GM21717 (cell line): ENCODE measurements around the gene ZNF618.

Experiments
- ATAC-seq: cut with Tn5 transposase; IDR thresholded peaks from one replicate; pipeline ENCODE4 v1.9.1; 2021; ENCODE audit warnings: mild to moderate bottlenecking, moderate library complexity; ENCODE audit not compliant: unreplicated experiment

The ZNF618 gene

DNA sequence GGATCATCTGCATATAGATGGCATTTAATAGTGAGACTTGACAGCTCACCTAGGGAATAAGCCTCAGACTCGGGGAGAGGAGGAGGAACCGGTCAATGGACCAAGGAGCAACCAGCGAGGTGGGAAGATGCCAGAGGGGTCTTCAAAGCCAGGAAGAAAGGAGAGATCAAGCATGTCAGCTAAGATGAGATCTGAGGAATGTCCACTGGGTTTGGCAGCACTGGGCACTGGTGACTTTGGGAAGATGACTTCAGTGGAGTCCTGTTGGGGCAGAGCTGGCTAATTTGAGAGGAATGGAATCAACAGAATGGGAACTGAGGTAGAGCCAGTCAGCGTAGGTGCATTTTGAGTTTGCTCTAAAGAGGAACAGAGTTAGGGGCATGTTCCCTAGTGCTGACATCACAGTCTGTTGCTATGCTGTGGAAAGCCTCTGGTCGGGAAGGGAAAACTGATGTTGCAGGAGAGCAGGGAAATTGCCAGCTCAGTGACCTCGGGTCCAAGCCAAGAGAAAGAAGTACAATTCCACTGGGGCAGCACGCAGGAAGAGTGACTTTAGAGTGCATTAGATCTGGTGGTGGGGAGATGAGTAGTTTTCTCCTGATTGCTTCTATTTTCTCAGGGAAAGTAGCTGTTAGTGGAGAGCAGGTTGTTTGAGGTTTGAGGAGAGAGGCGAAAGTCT lies 56.9 kb downstream of the ZNF618 start:
- no peak for ATAC-seq

DNA sequence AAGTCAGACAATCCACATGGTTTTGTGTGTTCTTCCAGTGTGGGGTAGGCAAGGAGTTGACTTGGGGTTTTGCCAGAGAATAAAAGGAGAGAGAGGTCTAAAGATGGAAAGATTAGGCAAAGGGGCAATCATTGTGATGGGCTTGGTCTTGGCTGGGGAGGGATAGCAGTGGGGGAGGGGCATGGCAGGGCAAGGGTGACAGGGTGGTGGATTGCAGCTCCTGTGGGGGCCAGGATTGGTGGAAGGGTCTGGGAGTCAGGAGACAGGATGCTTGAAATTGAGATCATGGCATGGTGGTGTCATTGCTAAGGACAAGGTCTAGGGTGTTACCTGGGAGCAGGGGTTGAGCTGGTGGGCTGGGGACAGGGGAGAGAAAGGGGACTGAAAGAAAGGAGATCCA lies 57.6 kb downstream of the ZNF618 start:
- ATAC-seq = no peak

DNA sequence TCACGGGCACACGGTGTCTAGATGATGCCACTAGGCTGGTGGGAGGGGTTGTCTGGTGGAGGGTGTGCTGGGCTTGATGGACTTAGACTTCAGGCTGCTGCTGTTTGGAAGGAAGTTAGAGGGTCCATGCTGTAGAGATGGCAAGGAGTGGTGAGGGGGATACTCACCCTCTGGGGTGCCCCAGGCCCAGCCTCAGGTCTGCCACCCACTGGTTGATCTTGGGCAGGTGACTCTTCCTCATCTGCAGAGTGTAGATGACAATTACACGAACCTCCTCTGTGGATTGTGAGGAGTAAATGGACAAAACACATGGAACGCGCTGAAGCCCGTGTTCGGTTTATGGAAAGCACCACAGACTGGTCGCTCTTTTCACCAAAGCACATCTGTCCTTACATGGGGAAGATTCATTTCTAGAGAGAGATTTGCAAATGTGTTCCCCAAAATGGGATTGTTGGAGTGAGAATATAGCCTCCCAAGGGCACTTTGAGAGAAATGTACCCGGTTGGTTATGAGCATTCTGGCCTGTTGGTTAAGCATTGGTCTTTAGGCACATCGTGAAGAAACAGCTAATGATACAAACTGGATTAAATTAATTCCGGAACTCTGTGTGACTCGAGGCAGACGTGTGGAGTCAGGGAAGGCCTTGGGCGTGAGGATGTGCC lies 58.2 kb downstream of the ZNF618 start:
- ATAC-seq = no peak

DNA sequence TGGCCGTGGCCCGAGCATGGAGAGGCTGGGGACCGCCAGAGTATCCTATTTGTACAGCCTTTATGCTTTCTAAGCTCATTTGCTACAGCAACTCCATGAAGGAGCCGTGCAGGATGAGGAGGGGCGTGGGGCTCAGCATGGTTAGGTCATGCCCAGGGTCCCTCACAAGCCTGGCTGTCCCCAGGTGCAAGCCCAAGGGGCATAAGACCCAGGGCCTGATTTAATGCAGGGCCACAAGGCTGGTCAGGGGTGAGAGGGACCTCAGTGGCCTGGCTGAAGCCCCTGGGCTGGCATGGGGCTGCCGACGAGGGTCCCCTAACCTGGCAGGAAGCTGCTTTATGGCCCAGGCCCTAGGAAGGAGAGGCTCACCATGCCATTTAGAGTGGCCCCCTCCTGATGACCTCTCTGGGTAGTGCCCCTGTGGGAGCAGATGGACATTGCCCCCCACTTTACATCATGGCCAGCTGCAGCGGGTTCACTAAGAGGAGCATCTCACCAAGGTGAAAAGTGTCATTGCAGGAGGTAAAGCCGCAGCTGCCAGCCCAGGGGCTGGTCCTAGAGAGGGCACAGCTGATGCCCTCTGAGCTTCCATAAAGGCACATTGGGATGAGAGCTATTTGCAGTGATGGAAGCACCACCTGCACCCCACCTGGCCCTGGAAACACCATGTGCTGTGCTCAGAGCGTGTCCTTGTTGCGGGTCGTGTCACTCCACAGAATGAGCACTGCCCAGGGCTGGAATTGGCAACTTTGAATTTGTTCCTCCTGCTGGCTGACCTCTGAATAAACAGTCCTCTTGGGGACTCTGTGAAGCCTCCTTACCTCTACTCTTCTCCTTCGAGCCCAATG lies 58.9 kb downstream of the ZNF618 start:
- no peak for ATAC-seq

DNA sequence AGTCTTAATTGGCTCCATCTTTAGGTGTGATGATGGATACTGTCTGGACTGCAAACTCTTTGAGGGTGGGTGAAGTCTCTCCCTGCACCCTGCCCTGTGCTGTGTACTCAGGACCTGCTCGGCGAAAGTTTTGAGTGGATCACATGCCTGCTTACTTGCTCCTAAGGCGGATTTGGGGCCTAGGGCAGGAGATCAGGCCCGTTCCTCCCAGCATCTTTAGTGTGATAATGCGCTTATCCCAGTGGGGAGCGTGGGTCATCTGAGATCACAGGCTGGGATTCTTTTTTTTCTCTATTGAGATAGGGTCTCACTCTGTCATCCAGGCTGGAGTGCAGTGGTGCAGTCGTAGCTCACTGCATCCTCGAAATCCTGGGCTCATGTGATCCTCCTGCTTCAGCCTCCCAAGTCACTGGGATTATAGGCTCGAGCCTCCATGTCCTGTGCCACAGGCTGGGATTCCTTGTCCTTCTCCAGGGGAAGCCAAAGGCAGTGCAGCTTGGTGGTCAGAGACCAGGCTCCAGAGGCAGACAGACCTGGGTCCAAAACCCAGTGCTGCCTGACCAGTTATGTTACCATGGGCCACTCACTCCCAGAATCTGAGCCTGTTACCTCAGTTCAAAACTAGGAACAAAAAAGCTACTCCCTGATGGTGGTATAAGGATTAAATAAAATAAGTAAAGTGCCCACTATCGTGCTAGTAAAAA lies 59.7 kb downstream of the ZNF618 start:
- no peak for ATAC-seq

DNA sequence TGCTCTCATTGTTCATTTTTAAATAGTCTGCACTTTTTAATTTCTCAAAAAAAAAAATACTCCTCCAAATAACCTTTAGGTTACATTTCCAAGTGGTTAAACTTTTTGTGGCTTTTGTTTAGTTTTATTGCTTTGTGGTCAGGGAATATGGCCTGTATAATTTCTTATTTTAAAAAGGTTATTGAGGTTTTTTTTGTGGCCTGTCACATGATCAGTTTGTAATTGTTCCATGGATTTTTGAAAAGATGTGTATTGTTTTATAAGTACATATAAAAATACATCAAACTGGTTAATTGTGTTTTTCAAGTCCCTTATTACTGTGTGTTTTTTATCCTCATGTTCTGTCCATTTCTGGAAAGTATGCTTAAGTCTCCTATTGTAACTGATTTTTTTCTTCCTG lies 64.0 kb downstream of the ZNF618 start:
- ATAC-seq = no peak

DNA sequence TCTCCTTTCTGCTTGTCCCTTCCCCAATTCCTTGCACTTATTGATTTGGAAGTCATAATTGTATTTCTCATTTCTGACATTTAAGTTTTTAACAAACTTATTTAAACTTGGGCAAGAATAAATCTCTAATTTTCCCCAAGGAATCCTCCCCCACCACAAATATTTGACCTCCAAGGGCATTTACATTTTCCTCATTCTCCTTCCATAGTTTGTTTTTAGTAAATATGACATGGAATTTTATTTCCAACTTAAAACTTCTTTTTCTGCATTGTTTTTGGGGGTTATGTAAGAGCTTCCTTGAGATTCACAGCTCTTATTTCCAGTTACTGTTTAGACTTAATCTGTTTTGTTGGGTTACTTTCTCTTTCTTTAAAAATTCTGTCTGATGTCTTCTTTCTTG lies 64.9 kb downstream of the ZNF618 start:
- ATAC-seq = no peak

DNA sequence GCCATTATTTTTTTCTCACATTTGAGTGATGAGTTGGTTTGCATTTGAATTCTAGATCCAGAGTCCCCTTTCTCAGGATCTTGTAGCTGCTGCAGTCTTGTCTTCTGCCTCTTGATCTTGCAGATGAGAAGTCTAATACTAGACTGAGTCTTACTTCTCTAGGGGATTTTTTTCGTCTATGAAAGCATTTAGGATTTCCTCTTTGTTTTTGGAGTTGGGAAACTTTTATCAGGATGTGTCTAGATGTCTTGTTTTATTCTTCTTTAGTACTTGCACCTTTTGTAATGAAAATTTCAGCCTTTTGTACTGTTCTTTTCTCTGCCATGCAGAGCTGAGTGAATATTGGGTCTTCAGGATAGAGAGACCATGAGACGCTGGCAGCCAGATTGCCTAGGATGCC lies 65.4 kb downstream of the ZNF618 start:
- no peak for ATAC-seq

DNA sequence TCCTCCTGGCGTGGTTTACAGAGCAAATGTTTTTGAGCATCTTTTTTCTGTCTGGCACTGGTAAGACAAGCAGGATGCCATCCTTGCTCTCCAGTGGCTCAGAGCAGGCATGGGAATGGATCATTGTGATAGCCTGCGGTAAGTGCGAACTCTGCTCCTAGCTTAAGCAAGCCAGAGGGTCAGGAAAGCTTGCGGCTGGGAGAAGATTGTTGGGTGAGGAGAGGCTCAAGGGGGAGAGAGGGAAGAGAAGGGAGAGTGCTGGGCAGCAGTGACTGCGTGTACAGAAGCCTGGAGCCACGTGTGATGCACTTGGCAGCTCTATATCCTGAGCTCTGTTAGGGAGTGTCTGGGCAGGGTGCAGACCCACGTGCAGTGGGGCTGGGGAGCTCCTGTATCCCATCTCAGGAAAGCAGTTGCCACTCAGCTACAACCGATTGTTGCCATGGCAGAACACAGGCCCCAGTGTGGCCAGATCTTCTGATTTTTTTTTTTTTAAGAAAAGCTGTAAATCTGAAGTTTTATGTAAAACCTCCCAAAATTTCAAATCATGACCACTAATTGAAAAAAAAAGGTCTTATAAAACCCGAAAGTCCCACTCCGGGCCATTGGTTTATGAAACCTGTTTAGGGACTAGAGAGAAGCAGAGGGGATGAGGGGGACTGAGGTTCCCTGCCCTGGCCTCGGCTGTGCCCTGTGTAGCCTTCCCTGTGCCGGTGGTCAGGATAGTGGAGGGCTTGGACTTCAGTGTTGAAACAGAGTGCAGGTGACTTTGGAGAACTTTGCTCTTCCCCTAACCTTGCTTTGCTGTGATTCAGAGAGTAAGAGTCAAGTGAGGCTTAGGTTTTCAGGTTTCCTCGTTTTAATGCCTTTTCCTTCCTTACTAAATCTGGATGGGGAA lies 67.3 kb downstream of the ZNF618 start:
- ATAC-seq = no peak

DNA sequence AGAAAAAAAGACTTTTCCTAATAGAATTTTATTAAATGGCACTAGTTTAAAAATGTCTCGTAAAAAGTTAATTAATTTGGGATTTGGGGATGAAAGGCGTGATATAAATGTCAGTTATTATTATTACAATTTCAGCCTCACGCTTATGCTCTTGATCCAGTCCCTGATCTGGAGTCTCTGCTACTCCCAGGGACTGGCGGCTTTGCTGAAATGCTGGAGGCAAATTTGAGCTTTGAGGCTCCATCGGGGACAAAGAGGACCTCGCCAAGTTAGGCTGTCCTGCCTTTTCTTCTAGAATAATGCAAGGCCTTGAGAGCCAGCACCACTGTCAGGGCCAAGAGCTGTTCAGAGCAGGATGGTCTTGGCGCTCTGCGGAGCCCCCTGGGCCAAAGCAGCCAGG lies 69.7 kb downstream of the ZNF618 start:
- no peak for ATAC-seq

DNA sequence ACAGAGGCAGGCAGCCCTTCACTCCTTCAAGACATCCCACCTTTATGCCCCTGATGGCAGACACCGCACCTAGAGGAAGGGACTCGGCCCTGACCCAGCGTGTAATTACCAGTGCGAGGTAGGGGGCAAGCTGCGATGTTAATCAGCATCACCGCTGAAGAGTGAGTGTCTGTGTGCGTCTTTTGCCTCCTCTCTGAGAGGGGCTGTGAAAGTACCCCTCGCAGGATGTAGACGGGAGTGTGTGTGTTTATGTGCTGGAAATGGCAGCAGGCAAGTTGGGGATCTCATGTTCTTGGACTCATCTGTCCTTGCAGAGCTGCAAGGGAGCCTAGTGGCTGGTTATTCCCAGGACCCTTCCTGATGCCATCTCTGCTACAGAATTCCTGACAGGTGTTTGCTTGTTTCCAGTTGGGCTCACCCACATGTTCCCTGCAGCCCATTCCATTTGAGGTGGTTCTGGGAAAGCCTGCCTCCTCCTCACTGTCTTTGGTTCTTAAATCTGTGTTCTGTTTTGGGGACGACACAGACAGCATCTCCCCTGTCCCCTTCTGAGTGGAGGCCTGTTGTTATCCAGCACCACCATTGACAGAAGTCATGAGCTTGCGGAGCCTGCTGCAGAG lies 70.5 kb downstream of the ZNF618 start:
- ATAC-seq = no peak

DNA sequence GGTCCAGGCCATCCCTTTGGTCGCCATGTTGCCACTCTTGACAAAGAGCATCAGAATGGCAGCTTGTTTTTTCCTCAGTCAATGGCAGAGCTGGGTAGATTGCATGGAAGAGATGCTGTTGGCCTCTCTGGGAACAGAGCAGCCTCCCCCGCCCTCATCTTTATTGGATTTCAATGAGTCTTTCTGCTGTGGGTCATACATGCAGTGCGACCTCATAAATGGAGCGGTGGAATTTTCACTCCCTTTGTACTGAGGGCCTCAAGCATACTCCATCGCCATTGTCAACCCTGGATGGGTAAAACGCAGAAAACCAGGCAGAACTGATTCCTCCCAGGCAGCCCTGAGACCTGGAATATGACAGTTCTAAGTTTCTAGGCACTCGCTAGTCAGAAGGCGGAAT lies 71.8 kb downstream of the ZNF618 start:
- no peak for ATAC-seq

DNA sequence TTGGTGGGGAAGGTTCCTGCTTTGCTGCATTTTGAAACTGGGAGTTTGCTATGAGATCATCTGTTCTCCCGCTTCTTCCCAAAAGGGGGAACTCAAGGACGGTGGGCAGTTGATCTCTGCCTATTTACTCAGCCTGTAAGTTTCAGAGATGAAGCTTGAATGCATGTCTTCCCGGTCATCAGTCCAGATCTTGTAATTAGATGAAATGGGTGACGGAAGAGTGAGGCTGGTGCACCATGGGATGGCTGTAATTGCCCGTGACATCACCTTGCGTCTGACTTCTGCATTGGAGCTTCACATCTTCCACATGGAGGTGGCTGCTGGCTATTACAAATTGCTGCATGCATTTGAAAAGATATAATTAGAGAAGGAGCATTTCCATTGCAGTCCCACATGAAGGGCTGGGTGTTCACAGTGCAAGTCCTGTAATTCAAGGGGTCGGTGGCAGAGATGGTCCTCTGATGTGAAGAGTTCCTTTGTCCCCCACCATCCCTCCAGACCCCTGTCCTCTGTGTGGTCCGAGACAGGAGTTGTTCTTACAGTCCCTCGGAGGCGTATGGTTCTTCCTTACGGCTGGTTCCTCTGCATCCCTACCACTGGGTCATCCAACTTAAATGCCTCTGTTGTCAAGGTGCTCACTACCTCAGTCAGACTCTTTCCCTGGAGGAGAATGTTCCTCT lies 72.9 kb downstream of the ZNF618 start:
- ATAC-seq = no peak

DNA sequence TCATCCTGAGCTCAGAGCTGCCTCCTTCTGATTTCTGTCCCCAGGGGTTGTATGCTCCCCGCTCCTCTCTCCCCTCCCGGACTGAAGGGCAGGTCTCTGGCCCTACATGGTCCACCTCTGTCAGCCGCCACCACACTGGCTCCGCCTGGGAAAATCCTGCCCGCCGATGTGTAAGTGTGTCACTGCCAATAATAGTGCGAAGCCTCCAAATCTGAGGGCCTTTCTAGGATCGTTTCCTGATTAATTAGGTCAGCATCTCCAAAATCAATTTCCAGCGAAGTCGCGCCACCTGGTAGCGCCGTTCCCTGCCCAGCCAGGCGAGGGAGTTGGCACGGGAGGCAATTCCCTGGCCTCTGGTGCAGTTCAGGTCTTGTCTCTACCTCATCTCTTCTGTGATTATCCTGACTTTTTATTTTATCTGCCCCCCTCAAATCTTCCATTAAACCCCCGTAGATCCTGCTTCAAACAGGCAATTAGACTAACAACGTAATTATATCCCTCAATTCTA lies 73.5 kb downstream of the ZNF618 start:
- no peak for ATAC-seq

DNA sequence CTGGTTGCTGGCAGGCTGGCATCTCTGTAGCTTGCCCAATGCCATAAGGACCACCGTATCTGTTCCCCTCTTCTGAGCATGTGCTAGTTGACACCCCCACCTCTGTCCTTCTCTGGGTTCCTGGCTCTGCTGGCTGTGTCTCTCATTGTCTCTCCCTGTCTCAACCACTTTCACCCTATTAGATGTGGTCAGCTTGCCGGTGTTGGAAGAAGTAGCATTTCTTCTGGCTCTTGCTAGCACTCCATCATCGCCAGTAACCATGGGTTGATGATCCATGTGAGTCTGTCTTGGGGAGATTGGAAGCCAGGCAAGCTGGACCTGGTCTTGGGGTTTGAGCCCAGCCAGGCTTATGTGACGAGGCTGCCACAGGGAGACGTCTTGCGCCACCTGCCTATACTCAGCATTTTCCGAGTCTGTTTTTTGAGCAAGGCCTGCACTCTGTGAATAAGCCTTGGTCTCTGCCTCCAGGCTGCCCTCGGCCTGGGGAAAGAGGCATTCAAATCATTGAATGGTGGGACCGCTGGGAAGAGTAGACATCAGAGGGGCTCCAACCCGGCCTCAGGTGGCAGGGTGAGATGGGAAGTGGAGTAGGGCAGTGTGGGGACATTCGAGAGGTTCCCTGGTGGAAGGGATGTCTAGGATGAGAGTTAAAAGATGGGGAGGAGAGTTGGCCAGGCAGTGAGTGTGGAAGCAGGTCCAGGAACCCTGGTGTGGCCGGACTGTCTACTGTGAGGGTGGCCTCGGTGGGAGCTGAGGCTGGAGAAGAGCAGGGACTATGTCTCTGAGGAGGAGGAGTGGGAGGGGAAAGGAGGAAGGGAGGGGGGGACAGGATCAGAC lies 74.3 kb downstream of the ZNF618 start:
- ATAC-seq = no peak

DNA sequence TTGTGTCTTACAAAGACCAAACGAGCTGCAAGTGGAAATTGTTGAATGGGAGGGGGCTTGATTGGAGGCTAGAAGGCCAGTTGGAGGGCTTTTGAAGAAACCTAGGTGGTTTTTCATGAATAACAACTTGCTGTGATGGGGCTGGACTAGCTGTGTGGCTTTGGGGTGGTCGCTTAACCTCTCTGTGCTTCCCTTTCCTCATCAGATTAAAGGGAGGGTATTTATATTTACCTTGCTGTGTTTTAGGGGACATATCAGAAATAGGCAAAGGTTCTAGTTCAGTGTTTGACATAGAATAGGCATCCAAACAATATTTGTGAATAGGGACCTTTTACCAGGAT lies 74.9 kb downstream of the ZNF618 start:
- no peak for ATAC-seq

DNA sequence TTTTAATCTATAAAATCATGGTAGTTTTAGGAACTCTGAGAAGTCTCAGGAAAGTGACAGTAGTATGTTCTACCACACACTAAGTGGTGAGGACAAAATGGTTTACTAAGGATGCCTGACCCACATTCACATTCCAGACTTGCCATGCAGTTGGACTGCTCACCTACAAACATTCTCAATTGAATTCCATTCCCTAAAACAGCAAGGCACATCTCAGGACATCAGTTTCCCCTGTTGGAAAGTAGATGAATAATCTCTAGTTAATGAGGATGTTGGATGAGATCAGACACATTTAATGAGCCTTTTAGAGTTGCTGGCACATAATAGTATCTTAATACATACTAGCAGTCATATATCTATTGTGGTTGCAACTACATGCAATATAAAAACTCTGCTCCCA lies 76.6 kb downstream of the ZNF618 start:
- no peak for ATAC-seq

DNA sequence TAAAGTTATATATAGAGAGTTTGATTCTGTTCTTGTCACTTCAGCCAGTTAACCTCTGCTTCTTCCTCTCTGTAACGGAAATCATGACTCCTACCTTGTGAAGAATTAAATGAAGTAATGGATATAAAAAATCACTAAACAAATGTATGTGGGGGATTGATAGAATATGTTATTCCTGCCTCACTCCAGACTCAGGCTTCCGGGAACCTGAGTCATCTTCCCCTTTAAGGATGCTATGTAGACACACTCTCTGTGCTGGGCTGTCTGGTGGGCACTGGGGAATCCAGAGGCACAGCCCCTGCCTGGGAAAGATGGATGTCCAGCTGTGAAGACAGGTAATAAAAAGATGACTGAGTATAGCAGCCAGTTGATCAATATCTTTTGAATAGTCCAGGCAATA lies 77.4 kb downstream of the ZNF618 start:
- no peak for ATAC-seq
